ENCODE results near the gene ERVFRD-1.

GRCh38 chr6:11054722-11055121 lies 56.8 kb downstream of the ERVFRD-1 start:
- TF ChIP-seq EZH2phosphoT487 (IDR thresholded peaks at IDR 0.05; ENCODE audit: insufficient read depth, low read depth) (no peak), EZH2 (IDR thresholded peaks at IDR 0.05; ENCODE audit: insufficient read depth, poor library complexity, severe bottlenecking) (no peak)

All from GM23248 (cell line).